SK-N-MC (cell line): Measurements from ENCODE around the gene RAB7A.
"Not testable (repeated sequence)": the region's sequence is repeated elsewhere in the genome, so short reads cannot be mapped to it uniquely, and the experiment has no call there.

Experiments used
- DNase-seq: peaks from one replicate; pipeline ENCODE4 v3.0.0-alpha.2; 2011; ENCODE audit warnings: low read depth, low spot score
- H3K27ac ChIP-seq: fragments of 200-600 bp; sonication (generic); 2 replicates; pipeline ENCODE4 v1.5.1; 2016; ENCODE audit warnings: mixed run types
- H3K36me3 ChIP-seq: fragments of 200-600 bp; sonication (generic); 2 replicates; pipeline ENCODE4 v1.6.1; 2017; ENCODE audit warnings: antibody characterized with exemption, low read length, mixed read lengths; ENCODE audit not compliant: insufficient read depth
- H3K4me3 ChIP-seq: fragments of 200-600 bp; sonication (generic); 2 replicates; pipeline ENCODE4 v1.5.1; 2016
- H3K9ac ChIP-seq: fragments of 200-600 bp; sonication (generic); 2 replicates; pipeline ENCODE4 v1.8.0; 2017; ENCODE audit warnings: mixed run types, mixed read lengths; ENCODE audit not compliant: insufficient read length
- H3K9me3 ChIP-seq: fragments of 200-600 bp; sonication (generic); 2 replicates; pipeline ENCODE4 v1.6.1; 2017; ENCODE audit warnings: low read depth, mild to moderate bottlenecking, antibody characterized with exemption, low read length, moderate library complexity, mixed read lengths
- EZH2 ChIP-seq: fragments of 200-600 bp; sonication (generic); IDR thresholded peaks from one replicate; pipeline ENCODE4 v1.6.1; 2017; ENCODE audit warnings: antibody characterized with exemption
- FOXP2 ChIP-seq: optimal IDR thresholded peaks from 2 replicates; pipeline ENCODE3; 2011; ENCODE audit warnings: mild to moderate bottlenecking, moderate library complexity; ENCODE audit not compliant: insufficient read depth; ENCODE audit errors: extremely low read length, control extremely low read depth
- POLR2AphosphoS5 ChIP-seq: IDR thresholded peaks from 2 replicates; pipeline ENCODE4 v1.6.1; 2012; ENCODE audit warnings: mild to moderate bottlenecking, low read depth, low read length, borderline replicate concordance

RAB7A gene

DNA sequence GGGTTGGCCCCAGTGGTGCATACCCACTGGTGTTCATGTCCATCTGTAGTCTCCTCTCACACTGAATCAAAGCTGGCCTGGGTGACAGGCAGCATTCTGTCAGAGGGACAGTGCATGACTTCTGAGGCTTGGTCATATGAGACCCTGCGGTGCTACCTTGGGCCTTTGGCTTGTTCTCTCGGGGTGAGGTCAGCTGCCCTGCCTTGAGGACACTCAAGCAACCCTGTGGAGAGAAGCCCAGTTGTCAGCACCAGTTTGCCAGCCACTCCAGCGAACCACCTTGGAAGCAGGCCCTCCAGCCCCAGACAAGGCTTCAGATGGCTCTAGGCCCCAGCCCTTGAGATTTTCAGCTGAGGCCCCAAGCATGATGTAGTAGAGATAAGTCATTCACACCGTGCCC is 16.9 kb upstream of the RAB7A start:
- H3K9ac ChIP-seq, result no peak overlapping the region
- H3K27ac ChIP-seq, result no peak overlapping the region
- no peaks in the 10 kb centered on the region for H3K36me3 ChIP-seq
- no peaks in the 10 kb centered on the region for H3K9me3 ChIP-seq
- H3K4me3 ChIP-seq, result no peak overlapping the region
- DNase-seq, result no peak
- TF ChIP-seq FOXP2 (no peak), POLR2AphosphoS5 (no peak), EZH2 (no peak)

DNA sequence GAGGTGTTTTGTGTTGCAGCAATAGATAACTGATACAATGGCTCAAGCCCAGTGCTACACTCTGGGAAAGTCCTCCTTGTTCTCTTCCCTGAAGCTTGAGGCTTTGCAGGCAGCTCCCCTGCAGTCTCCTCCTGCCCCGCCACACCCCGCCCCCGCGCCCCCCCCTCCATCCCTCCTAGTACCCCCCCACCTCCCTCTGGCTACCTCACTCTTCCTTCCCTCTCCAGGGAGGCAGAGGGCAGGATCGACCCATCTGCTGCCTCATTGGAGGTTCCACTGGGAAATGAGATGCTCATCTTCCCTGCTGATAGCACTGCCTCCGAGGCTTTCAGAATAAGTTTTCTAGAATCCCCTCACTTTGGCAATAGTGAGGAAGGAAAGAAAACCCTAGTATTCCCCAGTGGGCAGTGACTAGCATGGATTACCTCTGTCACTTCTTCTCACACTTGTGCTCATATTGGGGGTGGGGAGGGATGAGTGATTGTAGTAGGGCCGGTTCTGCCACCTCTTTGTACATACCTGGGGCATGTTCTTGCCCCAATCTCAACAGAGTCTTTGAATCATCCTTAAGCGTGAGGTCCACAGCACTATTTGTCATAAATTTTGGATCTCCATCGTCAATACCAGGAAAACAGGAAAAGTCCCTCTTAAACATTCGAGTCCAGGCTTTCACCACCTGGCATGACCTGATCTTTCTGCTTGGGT is 16.3 kb upstream of the RAB7A start:
- TF ChIP-seq EZH2 (no peak), POLR2AphosphoS5 (no peak), FOXP2 (no peak)

DNA sequence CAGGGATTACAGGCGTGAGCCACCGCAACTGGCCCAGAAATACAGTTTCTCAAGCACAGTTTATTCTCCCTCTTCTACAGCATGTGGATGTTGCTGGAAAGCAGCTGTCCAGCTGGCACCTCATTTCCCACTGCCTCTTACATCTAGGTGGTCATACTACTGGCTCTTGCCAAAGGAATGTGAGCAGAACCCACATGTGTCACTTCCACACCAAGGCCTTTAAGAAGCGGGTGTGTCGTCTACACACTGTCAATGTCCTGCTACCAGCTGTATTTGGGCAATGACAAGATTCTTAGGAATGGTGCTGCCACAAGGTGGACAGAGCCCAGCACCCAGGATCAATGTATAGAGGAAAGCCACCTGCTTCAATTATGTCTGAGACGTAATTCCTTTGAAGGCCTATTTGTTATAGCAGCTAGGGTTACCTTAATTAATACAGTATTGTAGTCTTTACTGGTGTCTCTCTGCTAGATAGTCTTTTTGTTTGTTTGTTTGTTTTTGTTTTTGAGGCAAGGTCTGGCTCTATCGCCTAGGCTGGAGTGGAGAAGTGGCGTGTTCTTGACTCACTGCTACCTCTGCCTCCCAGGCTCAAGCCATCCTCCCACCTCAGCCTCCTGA is 15.1 kb upstream of the RAB7A start:
- no peak overlapping the region for H3K4me3 ChIP-seq
- H3K9ac ChIP-seq, result no peak overlapping the region
- no peaks in the 10 kb centered on the region for H3K9me3 ChIP-seq
- H3K27ac ChIP-seq, result no peak overlapping the region
- DNase-seq, result no peak
- TF ChIP-seq FOXP2 (no peak), POLR2AphosphoS5 (no peak), EZH2 (no peak)
- H3K36me3 ChIP-seq, result no peaks in the 10 kb centered on the region

More for the DNA sequence above, 16.3 kb upstream of the RAB7A start:
- Histone ChIP-seq H3K9me3 (no peaks in the 10 kb centered on the region), H3K9ac (no peak overlapping the region), H3K4me3 (no peak overlapping the region), H3K36me3 (no peaks in the 10 kb centered on the region), H3K27ac (no peak overlapping the region)
- DNase-seq, result no peak

DNA sequence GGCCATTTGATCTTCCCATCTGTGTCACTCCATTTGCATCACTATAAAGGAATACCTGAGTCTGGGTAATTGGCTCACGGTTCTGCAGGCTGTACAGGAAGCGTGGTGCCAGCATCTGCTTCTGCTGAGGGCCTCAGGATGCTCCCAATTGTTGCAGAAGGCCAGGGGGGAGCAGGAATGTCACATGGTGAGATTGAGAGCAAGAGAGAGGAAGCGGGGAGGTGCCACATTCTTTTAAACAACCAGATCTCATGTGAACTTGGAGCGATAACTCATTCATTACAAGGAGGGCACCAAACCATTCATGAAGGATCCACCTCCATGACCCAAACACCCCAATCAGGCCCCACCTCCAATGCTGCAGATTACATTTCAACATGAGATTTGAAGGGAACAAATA is 13.1 kb upstream of the RAB7A start:
- Histone ChIP-seq H3K36me3 (no peaks in the 10 kb centered on the region), H3K9me3 (no peaks in the 10 kb centered on the region), H3K4me3 (no peak overlapping the region), H3K27ac (no peak overlapping the region), H3K9ac (no peak overlapping the region)
- TF ChIP-seq FOXP2 (no peak), POLR2AphosphoS5 (no peak), EZH2 (no peak)
- DNase-seq, result no peak

DNA sequence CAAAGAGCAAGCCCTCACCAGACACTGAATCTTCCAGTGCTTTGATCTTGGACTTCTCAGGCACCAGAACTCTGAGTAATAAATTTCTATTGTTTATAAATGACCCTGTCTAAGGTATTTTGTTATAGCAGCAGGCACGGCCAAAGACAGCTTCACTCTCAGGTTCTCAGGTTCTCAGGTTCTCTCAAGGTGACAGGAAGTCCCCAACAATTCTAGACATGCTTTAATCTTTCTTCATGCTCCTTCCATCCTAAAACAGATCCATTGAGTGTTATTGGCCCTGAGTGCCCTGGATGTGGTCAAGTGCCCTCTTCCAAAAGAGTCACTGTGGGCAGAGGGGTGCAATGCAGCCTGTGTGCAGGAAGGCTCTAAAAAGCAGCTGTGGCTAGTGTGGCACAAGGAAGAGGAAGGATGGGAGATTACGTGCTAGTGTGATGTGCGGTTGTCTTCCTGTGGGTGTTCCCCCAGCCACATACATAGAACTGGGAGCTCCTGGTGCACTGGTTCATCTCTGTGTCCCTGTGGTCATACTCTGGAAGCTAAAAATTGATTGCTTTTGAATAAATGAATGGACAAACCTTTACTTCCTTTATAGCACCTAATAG is 11.0 kb upstream of the RAB7A start:
- H3K27ac ChIP-seq, result no peak overlapping the region

DNA sequence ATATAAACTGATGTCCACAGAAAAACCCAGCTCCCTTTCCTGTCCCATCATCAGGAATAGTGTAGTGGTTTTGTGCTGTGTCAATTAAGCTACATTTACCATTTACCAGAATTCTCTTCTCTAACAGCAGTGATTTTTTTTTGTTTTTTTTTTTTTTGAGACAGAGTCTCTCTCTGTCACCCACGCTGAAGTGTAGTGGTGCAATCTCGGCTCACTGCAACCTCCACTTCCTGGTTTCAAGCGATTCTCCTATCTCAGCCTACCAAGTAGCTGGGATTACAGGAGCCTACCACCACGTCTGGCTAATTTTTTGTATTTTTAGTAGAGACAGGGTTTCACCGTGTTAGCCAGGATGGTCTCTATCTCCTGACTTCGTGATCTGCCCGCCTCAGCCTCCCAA is 7.1 kb upstream of the RAB7A start:
- H3K9me3 ChIP-seq, H3K9ac ChIP-seq, H3K4me3 ChIP-seq, H3K27ac ChIP-seq, DNase-seq, H3K36me3 ChIP-seq: not testable (repeated sequence)

More for the DNA sequence above, 11.0 kb upstream of the RAB7A start:
- no peaks in the 10 kb centered on the region for H3K36me3 ChIP-seq
- no peak overlapping the region for H3K9ac ChIP-seq
- H3K9me3 ChIP-seq, result no peaks in the 10 kb centered on the region
- H3K4me3 ChIP-seq, result no peak overlapping the region
- TF ChIP-seq FOXP2 (no peak), EZH2 (no peak), POLR2AphosphoS5 (no peak)
- no peak for DNase-seq

DNA sequence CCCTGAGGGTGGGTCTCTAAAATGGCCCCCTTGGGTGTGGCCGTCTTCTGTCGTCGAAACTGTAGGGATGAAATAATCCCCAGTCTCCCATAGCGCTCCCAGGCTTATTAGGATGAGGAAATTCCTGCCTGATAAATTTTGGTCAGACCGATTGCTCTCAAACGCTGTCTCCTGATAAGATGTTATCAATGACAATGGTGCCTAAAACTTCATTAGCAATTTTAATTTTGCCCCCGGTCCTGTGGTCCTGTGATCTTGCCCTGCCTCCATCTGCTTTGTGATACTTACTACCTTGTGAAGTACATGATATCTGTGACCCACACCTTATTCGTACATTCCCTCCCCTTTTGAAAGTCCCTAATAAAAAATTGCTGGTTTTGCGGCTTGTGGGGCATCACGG is 5.1 kb upstream of the RAB7A start:
- no peak for DNase-seq
- Histone ChIP-seq H3K4me3 (no peak overlapping the region), H3K9ac (no peak overlapping the region), H3K27ac (no peak overlapping the region), H3K9me3 (no peaks in the 10 kb centered on the region), H3K36me3 (no peaks in the 10 kb centered on the region)
- TF ChIP-seq EZH2 (no peak), FOXP2 (no peak), POLR2AphosphoS5 (no peak)

DNA sequence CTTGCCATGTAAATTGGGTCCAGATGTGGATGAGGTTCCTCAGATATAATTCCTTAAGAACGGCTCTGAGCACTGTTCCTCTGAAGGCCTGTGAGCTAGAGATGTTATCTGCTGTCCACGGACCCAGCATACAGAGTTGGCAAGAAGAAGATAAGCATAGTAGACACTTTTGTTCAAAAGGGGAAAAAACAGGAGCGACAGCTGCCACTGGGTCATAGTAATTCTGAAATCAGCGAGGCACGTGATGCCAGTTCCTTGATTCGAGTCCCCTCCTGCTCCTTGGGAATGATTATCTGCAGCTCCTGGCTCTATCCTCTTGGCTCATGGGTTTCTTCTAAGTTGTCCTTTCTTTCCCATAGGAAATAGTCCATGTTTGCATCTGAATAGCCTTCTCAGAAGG is 2.5 kb upstream of the RAB7A start:
- no peaks in the 10 kb centered on the region for H3K36me3 ChIP-seq
- TF ChIP-seq POLR2AphosphoS5 (no peak), EZH2 (no peak), FOXP2 (no peak)
- H3K27ac ChIP-seq, result peak overlapping the region; percentile 22
- H3K9me3 ChIP-seq, result no peaks in the 10 kb centered on the region
- no peak for DNase-seq
- no peak overlapping the region for H3K4me3 ChIP-seq
- H3K9ac ChIP-seq, result no peak overlapping the region
